H1 (cell line): ENCODE data around the gene MPP2. TPM values are rescaled to one million over a fixed set of nuclear protein-coding genes. Genes with fewer than 3 reads are reported as not detected.

Experiments
- ASH2L ChIP-seq: fragments of 200-600, 300-600 bp; sonication (generic); IDR thresholded peaks from one replicate; pipeline ENCODE4 v1.7.1; 2017; ENCODE audit warnings: low read length
- HDAC6 ChIP-seq: IDR thresholded peaks from one replicate; pipeline ENCODE4 v1.7.1; 2012; ENCODE audit warnings: low read depth, mild to moderate bottlenecking, inconsistent platforms, low read length, moderate library complexity
- NRF1 ChIP-seq: IDR thresholded peaks from 2 replicates; pipeline ENCODE4 v1.6.1; 2011; ENCODE audit warnings: mild to moderate bottlenecking, low read depth, low read length, improper control_type of control experiment
- SP1 ChIP-seq: IDR thresholded peaks from 2 replicates; pipeline ENCODE4 v1.6.1; 2011; ENCODE audit warnings: low read depth, low read length
- SP4 ChIP-seq: IDR thresholded peaks from 2 replicates; pipeline ENCODE4 v1.6.1; 2012; ENCODE audit warnings: low read length, inconsistent platforms
- polyA plus RNA-seq, 7 experiments: library from polyadenylated mRNA; depleted of rRNA in 3 of 7; stranded (reverse) in 5 of 7; unstranded in 2 of 7; fragments of >200 nt in 5 of 7; fragments of 200-250 nt in 2 of 7; gene quantifications; 1 replicate in 5 of 7; 2 replicates in 1 of 7; 4 replicates in 1 of 7; pipeline versions ENCODE4 v1.2.1 to v1.2.3, GENCODE V29; 2011 to 2013; ENCODE audit warnings: missing spikeins in 2 of 7, mixed read lengths in 2 of 7
- total RNA-seq: library from RNA; stranded (reverse); fragmentation: NEBNext Ultra II Directional; extraction: Animal tissue kit (Norgen Biotek cat#: 25700); gene quantifications from 2 replicates; pipeline ENCODE4 v1.2.1, GENCODE V29; 2021
- TF ChIP-seq, protein P1 (sequence below): fragments of 300-600 bp; sonication (generic); IDR thresholded peaks from 2 replicates; pipeline ENCODE4 v1.7.1; 2012; ENCODE audit warnings: low read length, moderate library complexity, mild to moderate bottlenecking, inconsistent platforms; ENCODE audit not compliant: insufficient replicate concordance
- TF ChIP-seq, protein P2 (sequence below): IDR thresholded peaks from 2 replicates; pipeline ENCODE4 v1.6.1; 2012; ENCODE audit warnings: inconsistent platforms
- TF ChIP-seq, protein P3 (sequence below): IDR thresholded peaks from 2 replicates; pipeline ENCODE4 v1.6.1; 2011; ENCODE audit warnings: low read length, improper control_type of control experiment

The MPP2 gene
- total and polyA plus RNA-seq, 2 of the 8 experiments (the other 6 are each of a cell fraction or from before 2014, with no cell fraction given), result 30.9 to 34.1 TPM

DNA sequence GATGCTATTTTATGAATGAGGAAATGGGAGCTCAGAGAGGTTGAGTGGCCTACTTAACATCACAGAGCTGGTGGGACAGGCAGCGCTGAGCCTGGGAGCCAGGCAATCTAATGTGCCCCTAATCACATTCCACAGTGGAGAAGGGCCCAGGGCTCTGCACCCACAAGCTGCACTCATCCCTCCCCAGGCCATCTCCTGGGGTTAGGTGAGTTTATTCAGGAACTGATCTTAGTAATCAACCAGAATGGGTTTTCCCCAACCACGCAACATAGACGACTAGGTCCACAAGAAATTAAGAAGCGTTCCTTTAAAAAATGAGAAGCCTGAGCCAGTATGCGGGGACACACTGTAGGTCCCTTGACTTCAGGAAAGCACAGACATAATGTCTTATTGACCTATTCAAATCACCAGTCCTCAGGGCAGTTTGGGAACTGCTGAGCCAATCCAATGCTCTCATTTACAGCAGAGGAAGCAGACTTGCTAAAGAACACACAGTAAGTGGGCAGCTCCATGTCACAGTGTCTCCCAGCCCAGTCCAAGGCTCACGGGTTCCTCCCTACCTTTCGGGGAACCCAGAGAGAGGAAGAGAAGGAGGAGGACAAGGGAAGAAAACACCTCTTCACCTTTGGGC is 76.7 kb downstream of the MPP2 start (continued):
- TF ChIP-seq, protein P1, sequence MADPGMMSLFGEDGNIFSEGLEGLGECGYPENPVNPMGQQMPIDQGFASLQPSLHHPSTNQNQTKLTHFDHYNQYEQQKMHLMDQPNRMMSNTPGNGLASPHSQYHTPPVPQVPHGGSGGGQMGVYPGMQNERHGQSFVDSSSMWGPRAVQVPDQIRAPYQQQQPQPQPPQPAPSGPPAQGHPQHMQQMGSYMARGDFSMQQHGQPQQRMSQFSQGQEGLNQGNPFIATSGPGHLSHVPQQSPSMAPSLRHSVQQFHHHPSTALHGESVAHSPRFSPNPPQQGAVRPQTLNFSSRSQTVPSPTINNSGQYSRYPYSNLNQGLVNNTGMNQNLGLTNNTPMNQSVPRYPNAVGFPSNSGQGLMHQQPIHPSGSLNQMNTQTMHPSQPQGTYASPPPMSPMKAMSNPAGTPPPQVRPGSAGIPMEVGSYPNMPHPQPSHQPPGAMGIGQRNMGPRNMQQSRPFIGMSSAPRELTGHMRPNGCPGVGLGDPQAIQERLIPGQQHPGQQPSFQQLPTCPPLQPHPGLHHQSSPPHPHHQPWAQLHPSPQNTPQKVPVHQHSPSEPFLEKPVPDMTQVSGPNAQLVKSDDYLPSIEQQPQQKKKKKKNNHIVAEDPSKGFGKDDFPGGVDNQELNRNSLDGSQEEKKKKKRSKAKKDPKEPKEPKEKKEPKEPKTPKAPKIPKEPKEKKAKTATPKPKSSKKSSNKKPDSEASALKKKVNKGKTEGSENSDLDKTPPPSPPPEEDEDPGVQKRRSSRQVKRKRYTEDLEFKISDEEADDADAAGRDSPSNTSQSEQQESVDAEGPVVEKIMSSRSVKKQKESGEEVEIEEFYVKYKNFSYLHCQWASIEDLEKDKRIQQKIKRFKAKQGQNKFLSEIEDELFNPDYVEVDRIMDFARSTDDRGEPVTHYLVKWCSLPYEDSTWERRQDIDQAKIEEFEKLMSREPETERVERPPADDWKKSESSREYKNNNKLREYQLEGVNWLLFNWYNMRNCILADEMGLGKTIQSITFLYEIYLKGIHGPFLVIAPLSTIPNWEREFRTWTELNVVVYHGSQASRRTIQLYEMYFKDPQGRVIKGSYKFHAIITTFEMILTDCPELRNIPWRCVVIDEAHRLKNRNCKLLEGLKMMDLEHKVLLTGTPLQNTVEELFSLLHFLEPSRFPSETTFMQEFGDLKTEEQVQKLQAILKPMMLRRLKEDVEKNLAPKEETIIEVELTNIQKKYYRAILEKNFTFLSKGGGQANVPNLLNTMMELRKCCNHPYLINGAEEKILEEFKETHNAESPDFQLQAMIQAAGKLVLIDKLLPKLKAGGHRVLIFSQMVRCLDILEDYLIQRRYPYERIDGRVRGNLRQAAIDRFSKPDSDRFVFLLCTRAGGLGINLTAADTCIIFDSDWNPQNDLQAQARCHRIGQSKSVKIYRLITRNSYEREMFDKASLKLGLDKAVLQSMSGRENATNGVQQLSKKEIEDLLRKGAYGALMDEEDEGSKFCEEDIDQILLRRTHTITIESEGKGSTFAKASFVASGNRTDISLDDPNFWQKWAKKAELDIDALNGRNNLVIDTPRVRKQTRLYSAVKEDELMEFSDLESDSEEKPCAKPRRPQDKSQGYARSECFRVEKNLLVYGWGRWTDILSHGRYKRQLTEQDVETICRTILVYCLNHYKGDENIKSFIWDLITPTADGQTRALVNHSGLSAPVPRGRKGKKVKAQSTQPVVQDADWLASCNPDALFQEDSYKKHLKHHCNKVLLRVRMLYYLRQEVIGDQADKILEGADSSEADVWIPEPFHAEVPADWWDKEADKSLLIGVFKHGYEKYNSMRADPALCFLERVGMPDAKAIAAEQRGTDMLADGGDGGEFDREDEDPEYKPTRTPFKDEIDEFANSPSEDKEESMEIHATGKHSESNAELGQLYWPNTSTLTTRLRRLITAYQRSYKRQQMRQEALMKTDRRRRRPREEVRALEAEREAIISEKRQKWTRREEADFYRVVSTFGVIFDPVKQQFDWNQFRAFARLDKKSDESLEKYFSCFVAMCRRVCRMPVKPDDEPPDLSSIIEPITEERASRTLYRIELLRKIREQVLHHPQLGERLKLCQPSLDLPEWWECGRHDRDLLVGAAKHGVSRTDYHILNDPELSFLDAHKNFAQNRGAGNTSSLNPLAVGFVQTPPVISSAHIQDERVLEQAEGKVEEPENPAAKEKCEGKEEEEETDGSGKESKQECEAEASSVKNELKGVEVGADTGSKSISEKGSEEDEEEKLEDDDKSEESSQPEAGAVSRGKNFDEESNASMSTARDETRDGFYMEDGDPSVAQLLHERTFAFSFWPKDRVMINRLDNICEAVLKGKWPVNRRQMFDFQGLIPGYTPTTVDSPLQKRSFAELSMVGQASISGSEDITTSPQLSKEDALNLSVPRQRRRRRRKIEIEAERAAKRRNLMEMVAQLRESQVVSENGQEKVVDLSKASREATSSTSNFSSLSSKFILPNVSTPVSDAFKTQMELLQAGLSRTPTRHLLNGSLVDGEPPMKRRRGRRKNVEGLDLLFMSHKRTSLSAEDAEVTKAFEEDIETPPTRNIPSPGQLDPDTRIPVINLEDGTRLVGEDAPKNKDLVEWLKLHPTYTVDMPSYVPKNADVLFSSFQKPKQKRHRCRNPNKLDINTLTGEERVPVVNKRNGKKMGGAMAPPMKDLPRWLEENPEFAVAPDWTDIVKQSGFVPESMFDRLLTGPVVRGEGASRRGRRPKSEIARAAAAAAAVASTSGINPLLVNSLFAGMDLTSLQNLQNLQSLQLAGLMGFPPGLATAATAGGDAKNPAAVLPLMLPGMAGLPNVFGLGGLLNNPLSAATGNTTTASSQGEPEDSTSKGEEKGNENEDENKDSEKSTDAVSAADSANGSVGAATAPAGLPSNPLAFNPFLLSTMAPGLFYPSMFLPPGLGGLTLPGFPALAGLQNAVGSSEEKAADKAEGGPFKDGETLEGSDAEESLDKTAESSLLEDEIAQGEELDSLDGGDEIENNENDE, result no peak
- TF ChIP-seq, protein P2, sequence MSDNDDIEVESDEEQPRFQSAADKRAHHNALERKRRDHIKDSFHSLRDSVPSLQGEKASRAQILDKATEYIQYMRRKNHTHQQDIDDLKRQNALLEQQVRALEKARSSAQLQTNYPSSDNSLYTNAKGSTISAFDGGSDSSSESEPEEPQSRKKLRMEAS, result no peak
- TF ChIP-seq HDAC6 (no peak), SP1 (no peak), NRF1 (no peak), SP4 (no peak), ASH2L (no peak)
- TF ChIP-seq, protein P3, sequence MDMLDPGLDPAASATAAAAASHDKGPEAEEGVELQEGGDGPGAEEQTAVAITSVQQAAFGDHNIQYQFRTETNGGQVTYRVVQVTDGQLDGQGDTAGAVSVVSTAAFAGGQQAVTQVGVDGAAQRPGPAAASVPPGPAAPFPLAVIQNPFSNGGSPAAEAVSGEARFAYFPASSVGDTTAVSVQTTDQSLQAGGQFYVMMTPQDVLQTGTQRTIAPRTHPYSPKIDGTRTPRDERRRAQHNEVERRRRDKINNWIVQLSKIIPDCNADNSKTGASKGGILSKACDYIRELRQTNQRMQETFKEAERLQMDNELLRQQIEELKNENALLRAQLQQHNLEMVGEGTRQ, result no peak
